GM12878 (cell line): ENCODE results near the gene FARS2. TPM values are rescaled to one million over a fixed set of nuclear protein-coding genes. Genes with fewer than 3 reads are reported as not detected.
A peak's percentile ranks its signal among the peaks of the same experiment; 100 is the strongest.

Experiments
- ATAC-seq: fragments of 200-7000 bp; cut with Tn5 transposase; 3 replicates; pipeline ENCODE4 v1.9.1; 2020; ENCODE audit warnings: mild to moderate bottlenecking, moderate library complexity
- BruUV-seq: library from RNA; stranded (reverse); fragments of 400-500 nt; replicated peaks from 2 replicates; lab custom pipeline; 2021; lab: Mats Ljungman, UMichigan
- CTCF ChIA-PET: fragments of 300-600 bp; sonication (Branson Sonifier 250); formaldehyde crosslinking; extraction: SDS; loops from one replicate; lab custom pipeline; 2021; ENCODE audit warnings: inconsistent platforms; lab: Yijun Ruan, JAX
- POLR2A ChIA-PET: fragments of 350-600 bp; formaldehyde crosslinking; extraction: SDS; loops from one replicate; lab custom pipeline; 2021; ENCODE audit warnings: inconsistent platforms; lab: Charles Lee
- RAD21 ChIA-PET: fragments of 300-600 bp; sonication (Branson Sonifier 250); formaldehyde crosslinking; loops from one replicate; lab custom pipeline; 2023; ENCODE audit warnings: antibody characterized with exemption; ENCODE audit not compliant: unreplicated experiment; lab: Charles Lee
- SMC1A ChIA-PET: fragments of 300-600 bp; sonication (Branson Sonifier 250); formaldehyde crosslinking; loops from one replicate; lab custom pipeline; 2023; ENCODE audit not compliant: unreplicated experiment, uncharacterized antibody; lab: Charles Lee
- DNase-seq: peaks from one replicate; pipeline ENCODE4 v3.0.0-alpha.2; 2011; ENCODE audit warnings: low read depth, low spot score
- FAIRE-seq: peaks from 3 replicates; lab custom pipeline; 2011; peaks lifted over from hg19 to GRCh38; lab: Jason Lieb, UNC
- H2AFZ ChIP-seq: 2 replicates; pipeline ENCODE4 v1.6.0; 2011; ENCODE audit warnings: low read depth, low read length, control low read depth; ENCODE audit not compliant: control insufficient read depth
- H3K27ac ChIP-seq: 2 replicates; pipeline ENCODE4 v1.5.1; 2011; ENCODE audit warnings: control low read depth; ENCODE audit not compliant: control insufficient read depth, insufficient read depth
- H3K27me3 ChIP-seq, 2 experiments: replicated peaks in 1 of 2; 2 replicates each; pipeline versions ENCODE4 v1.6.0 to v1.6.1; 2011; ENCODE audit warnings: low read length in 1 of 2; ENCODE audit not compliant: control insufficient read depth in 2 of 2, insufficient read depth in 2 of 2
- H3K36me3 ChIP-seq, 2 experiments: 2 replicates each; pipeline ENCODE4 v1.5.1; 2011; ENCODE audit warnings: low read length in 1 of 2; ENCODE audit not compliant: control insufficient read depth in 2 of 2, insufficient read depth in 2 of 2
- H3K4me1 ChIP-seq: 2 replicates; pipeline ENCODE4 v1.6.1; 2011; ENCODE audit warnings: mild to moderate bottlenecking, low read length, moderate library complexity, mixed read lengths; ENCODE audit not compliant: control insufficient read depth, insufficient read depth
- H3K4me2 ChIP-seq: 2 replicates; pipeline ENCODE4 v1.6.0; 2011; ENCODE audit warnings: control low read depth; ENCODE audit not compliant: control insufficient read depth, insufficient read depth
- H3K4me3 ChIP-seq: fragments of 200-600 bp; sonication (generic); 2 replicates; pipeline ENCODE4 v1.5.1; 2016
- H3K79me2 ChIP-seq: 2 replicates; pipeline ENCODE4 v1.6.0; 2011; ENCODE audit warnings: low read length; ENCODE audit not compliant: control insufficient read depth, insufficient read depth
- H3K9ac ChIP-seq: 2 replicates; pipeline ENCODE4 v1.8.0; 2011; ENCODE audit warnings: low read length, control low read depth, mixed read lengths; ENCODE audit not compliant: control insufficient read depth, insufficient read depth
- H3K9me3 ChIP-seq: replicated peaks from 3 replicates; pipeline ENCODE4 v1.5.1; 2011; ENCODE audit warnings: mild to moderate bottlenecking, low read length; ENCODE audit not compliant: control insufficient read depth, insufficient read depth
- H4K20me1 ChIP-seq: 2 replicates; pipeline ENCODE4 v1.6.0; 2011; ENCODE audit not compliant: control insufficient read depth, insufficient read depth
- ATF2 ChIP-seq: IDR thresholded peaks from 2 replicates; pipeline ENCODE4 v1.6.1; 2012; ENCODE audit warnings: low read length, inconsistent platforms
- BHLHE40 ChIP-seq, 2 experiments: fragments of 450-650 bp in 1 of 2; IDR thresholded peaks; 2 replicates each; pipeline ENCODE4 v1.6.1; 2011 to 2017; ENCODE audit warnings: low read depth in 2 of 2, borderline replicate concordance in 1 of 2, improper control_type of control experiment in 1 of 2, low read length in 1 of 2, mild to moderate bottlenecking in 1 of 2
- ELK1 ChIP-seq: IDR thresholded peaks from 2 replicates; pipeline ENCODE4 v1.6.1; 2012; ENCODE audit warnings: low read depth, low read length, improper control_type of control experiment
- ETV6 ChIP-seq, 2 experiments: fragments of 450-650 bp in 1 of 2; IDR thresholded peaks in 1 of 2; conservative IDR thresholded peaks in 1 of 2; 2 replicates each; pipeline ENCODE4 v1.6.1; 2014; ENCODE audit warnings: antibody characterized with exemption in 1 of 2, borderline replicate concordance in 1 of 2, low read depth in 1 of 2, mild to moderate bottlenecking in 1 of 2, moderate library complexity in 1 of 2
- HDGF ChIP-seq: fragments of 450-650 bp; IDR thresholded peaks from 2 replicates; pipeline ENCODE4 v1.6.1; 2016; ENCODE audit warnings: antibody characterized with exemption
- JUNB ChIP-seq: IDR thresholded peaks from 2 replicates; pipeline ENCODE4 v1.6.1; 2016; ENCODE audit warnings: antibody characterized with exemption, mild to moderate bottlenecking
- NFIC ChIP-seq: IDR thresholded peaks from 2 replicates; pipeline ENCODE4 v1.6.1; 2012; ENCODE audit warnings: low read depth, mild to moderate bottlenecking, inconsistent platforms, low read length, moderate library complexity
- RAD51 ChIP-seq: fragments of 450-650 bp; IDR thresholded peaks from 2 replicates; pipeline ENCODE4 v1.6.1; 2016; ENCODE audit warnings: moderate library complexity, mild to moderate bottlenecking, inconsistent platforms
- SPI1 ChIP-seq: IDR thresholded peaks from 2 replicates; pipeline ENCODE4 v1.6.1; 2011; ENCODE audit warnings: low read depth, mild to moderate bottlenecking, low read length, moderate library complexity, borderline replicate concordance; ENCODE audit not compliant: insufficient read depth
- SREBF1 ChIP-seq: IDR thresholded peaks from 2 replicates; pipeline ENCODE4 v1.6.1; 2012; ENCODE audit warnings: mild to moderate bottlenecking, low read length
- TCF3 ChIP-seq: IDR thresholded peaks from 2 replicates; pipeline ENCODE4 v1.6.1; 2012; ENCODE audit warnings: low read depth, mild to moderate bottlenecking, low read length, borderline replicate concordance; ENCODE audit not compliant: insufficient read depth
- WGBS: methylation state at CpG from one replicate; pipeline ENCODE4 v1.1.6; 2016; ENCODE audit warnings: low lambda C conversion rate; ENCODE audit not compliant: insufficient replicate concordance, insufficient coverage; ENCODE audit errors: missing lambda C conversion rate; 5-methylcytosine and 5-hydroxymethylcytosine counted together
- in situ Hi-C: fragments of 300-500 bp; cut with MboI; formaldehyde crosslinking; loops from 9 replicates; pipeline ENCODE4 v1.14.3; 2018; ENCODE audit warnings: mixed read lengths
- intact Hi-C: fragments of 100-400 bp; cut with micrococcal nuclease; formaldehyde crosslinking; loops from one replicate; pipeline ENCODE4 v1.14.2; 2022; ENCODE audit not compliant: unreplicated experiment
- polyA plus RNA-seq, 11 experiments: library from polyadenylated mRNA; depleted of rRNA in 4 of 11; unstranded in 6 of 11; stranded (reverse) in 5 of 11; fragments of >200 nt; fragmentation: Nextera tagmentation in 4 of 11; fragmentation: Illumina TruSeq in 1 of 11; extraction: Ambion mirVana in 4 of 11; extraction: Trizol in 1 of 11; gene quantifications; 1 replicate in 1 of 11; 2 replicates in 10 of 11; pipeline versions ENCODE4 v1.2.1 to v1.2.3, GENCODE V29; 2011 to 2016; ENCODE audit warnings: inconsistent platforms in 2 of 11, missing spikeins in 2 of 11, low read depth in 1 of 11
- total RNA-seq, 4 experiments: library from RNA; depleted of rRNA in 3 of 4; stranded (reverse); fragments of >200 nt in 3 of 4; fragmentation: Illumina TruSeq in 1 of 4; extraction: Trizol in 1 of 4; gene quantifications; 2 replicates each; pipeline versions ENCODE4 v1.2.1 to v1.2.3, GENCODE V29; 2013 to 2021

Gene FARS2
- total and polyA plus RNA-seq, 10 of the 15 experiments (the other 5 are each of a cell fraction or from before 2014, with no cell fraction given): 16.8 to 46.7 (median 25.6) TPM

GRCh38 chr6:5338177-5338960 lies 77.1 kb downstream of the FARS2 start:
- POLR2A ChIA-PET: no interaction called here
- H3K27ac ChIP-seq: peak overlapping the region; percentile 73
- SMC1A ChIA-PET: interaction anchor here (1.1 to 1.4 kb wide), 2 partner anchors 15 to 40 kb away, joined by 3 read pairs; no protein-coding TSS in a partner anchor
- no peaks in the 10 kb centered on the region for H3K27me3 ChIP-seq
- H3K4me1 ChIP-seq: peaks cover 63% of the 10 kb centered on the region
- FAIRE-seq (peak; percentile 18), ATAC-seq (peak; percentile 47), DNase-seq (peak; percentile 43)
- TF ChIP-seq NFIC (peak; percentile 42; the same call in 1 of the 2 replicates), HDGF (0 out of 2 replicates have a peak, but pooled peaks have one; percentile 18), SPI1 (no peak), RAD51 (no peak), ELK1 (no peak), JUNB (peak; percentile 58), TCF3 (0 out of 2 replicates have a peak, but pooled peaks have one; percentile 22), BHLHE40 (IDR thresholded peaks at IDR 0.05; ENCODE audit: borderline replicate concordance in 1 of 2, low read depth in 2 of 2, low read length in 1 of 2) (no peak), ATF2 (peak; percentile 34; the same call in 1 of the 2 replicates), ETV6 (conservative IDR thresholded peaks at IDR 0.05 in 1 of 2, IDR thresholded peaks at IDR 0.05 in 1 of 2; ENCODE audit: borderline replicate concordance in 1 of 2, low read depth in 1 of 2) (no peak), SREBF1 (no peak)
- 0 out of 2 replicates have a peak overlapping the region, but pooled peaks have one; percentile 2 for H3K9ac ChIP-seq
- 5% methylated on average over 10 of the region's 10 CpGs for WGBS
- no TSS peak for BruUV-seq
- no peaks in the 10 kb centered on the region for H3K9me3 ChIP-seq
- peak overlapping the region; percentile 43; the same call in 1 of the 2 replicates for H3K4me3 ChIP-seq
- intact Hi-C loops: no loop called here
- H3K4me2 ChIP-seq: peak overlapping the region; percentile 65
- no peaks in the 10 kb centered on the region for H4K20me1 ChIP-seq
- H2AFZ ChIP-seq: peak overlapping the region; percentile 51
- in situ Hi-C loops: no loop called here
- CTCF ChIA-PET: no interaction called here
- H3K36me3 ChIP-seq: no peaks in the 10 kb centered on the region
- peaks cover 18% of the 10 kb centered on the region for H3K79me2 ChIP-seq
- RAD21 ChIA-PET: no interaction called here
